ENCODE measurements around the gene S1PR3.
"Not testable (repeated sequence)": the region's sequence is repeated elsewhere in the genome, so short reads cannot be mapped to it uniquely, and the experiment has no call there.

S1PR3 gene

DNA sequence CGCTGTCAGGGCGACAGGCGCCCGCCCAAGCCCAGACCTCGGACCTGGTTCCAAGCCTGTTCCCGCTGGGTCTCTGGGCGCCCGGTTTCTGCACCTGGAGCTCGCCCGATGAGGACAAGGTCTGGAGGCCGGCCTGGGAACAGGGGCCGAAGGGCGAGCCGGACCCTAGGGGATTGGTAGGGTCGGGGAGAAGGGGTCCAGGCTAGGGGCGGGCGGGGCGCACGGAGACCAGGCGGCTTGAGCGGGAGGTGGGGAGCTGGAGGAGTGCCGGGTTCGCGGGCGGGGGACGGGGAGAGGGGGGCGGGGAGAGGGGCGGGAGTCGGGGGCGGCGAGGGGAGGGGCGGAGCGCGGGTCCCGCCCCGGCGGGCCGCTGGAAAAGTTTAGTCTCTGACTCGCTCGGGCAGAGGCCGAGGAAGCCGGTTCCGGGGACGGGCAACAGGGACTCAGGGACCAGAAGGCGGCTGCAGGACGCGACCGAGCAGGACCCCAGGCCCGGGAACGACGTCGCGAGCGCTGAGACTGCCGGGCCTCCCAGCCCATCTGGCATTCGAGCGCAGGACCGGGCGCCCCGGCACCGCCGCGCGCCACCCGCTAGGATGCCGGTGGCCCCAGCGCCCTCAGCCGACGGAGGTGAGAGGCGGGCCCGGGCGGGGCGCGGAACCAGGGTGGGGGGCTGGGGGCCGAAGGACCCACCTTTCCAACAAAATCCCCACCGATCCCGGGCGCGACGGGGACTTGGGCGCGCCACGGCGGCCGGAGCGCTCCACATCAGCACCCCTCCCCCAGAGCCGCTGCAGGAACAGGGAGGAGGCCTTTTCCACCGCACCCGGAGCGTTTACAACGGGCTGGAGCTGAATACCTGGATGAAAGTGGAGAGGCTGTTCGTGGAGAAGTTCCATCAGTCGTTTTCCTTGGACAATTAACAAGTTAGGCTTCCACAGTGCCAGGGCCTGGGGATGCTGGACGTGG lies at the start of gene S1PR3:
Gene S1PR3 (plus strand): TSS at position 403 of the 969 bp plus-strand sequence. CDS start 9,733 bp downstream, outside the sequence.
- DNase-seq: no peak

DNA sequence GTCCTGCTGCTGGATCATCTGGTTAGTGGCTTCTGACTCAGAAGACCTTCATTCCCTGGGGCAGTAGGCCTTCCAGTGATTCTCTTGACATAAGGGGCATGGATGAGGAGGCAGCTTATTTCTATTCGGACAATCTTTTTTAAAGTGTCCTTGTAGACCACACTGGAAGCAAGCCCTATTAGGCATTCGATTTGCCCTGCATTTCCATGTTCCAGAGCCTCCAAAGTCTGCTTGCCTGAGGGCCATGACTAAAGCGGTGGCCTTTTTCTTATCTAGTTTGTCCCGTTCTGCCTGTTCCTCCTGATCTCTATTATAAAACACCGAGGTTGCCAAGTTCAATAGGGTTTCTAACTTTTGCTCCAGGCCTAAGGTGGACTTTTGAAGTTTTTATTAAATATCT lies 49.7 kb upstream of the S1PR3 start:
- DNase-seq: not testable (repeated sequence)

DNA sequence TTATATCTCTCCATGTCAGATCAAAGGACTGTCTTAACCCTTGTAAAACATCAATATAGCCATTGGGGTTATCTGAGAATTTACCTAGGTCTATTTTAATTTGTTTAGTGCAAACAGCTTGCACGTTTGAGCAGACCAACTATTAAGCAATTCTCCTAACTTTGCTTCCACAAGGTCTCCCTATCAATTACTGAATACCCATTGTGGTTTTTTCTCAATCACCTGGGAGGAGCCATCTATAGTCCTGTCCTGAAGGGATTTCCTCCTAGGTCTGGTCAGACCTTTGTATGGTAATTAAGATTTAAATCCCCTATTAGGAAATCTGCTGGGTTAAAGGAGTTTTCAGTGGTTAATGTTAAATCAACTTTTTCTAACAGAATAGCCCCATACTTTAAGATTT lies 48.9 kb upstream of the S1PR3 start:
- DNase-seq: no peak

DNA sequence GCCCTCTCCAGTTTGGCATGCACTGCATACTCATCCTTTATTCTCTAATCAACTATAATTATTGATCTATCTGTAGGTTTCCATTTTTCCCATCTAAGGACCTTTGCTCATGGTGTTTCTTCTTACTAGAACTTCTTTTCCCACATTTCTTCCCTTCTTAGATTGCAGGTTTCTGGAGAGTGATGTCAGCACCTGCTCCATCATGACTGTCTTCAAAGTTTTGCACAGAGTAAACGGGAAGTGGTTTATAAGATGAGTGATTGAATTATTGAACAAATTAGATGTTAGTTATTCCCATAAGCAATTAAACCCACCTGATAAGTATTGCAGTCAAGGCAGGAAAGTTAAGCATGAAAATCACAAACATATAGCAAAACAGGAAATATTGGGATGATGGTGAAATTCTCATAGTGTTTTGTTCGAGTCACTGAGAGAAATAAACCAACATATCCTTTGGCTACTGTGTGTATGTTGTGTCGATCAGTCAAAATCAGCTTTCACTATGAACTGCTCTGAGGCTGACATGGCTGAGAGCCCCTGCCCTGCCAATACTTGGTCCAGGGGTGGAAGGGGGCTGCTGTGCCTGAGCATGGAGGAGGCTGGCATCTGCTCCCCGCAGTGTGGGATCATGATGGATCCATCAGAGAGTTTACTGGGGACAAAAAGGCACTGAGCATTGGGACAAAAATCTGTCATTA lies 45.5 kb upstream of the S1PR3 start:
- DNase-seq: no peak

DNA sequence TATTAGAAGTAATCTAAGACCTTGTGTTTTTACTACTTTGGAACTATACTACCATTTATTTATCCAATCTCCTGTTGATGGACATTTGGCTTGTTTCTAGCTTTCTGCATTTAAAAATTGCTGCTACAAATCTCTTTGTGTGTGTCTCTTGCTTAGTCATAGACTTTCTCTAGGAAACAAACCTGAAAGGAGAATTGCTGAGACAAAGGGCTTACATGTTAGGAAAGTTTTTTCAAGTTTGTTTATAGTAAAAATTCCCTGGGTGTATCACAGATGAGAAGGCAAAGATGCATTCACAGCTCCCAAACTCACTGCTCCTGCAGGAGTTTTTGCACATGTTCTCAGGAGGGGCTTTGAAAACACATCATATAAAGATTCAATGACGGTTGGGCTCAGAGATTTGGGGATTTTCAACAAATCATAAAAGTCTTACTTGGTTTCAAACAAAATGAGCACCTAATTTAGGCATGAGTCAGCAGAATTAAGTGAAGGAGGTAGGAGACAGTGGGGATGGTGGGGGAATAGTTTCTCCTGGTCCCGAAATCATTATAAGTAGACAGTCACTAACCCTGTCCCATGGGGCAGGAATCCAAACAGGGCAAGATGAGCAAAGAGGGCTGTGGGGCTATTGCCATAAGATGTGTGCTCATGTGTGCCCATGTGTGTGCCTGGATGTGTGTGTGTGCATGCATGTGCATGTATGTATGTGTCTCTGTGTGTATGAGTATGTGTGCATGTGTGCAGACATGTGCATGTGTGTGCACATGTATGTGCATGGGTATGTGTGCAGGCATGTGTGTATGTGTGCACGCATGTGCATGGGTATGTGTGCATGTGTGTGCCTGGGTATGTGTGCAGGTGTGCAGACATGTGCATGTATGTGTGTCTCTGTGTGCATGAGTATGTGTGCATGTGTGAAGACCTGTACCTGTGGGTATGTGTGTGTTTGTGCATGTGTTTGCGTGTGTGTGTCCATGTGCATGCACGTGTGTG lies 43.4 kb upstream of the S1PR3 start:
- DNase-seq: no peak

DNA sequence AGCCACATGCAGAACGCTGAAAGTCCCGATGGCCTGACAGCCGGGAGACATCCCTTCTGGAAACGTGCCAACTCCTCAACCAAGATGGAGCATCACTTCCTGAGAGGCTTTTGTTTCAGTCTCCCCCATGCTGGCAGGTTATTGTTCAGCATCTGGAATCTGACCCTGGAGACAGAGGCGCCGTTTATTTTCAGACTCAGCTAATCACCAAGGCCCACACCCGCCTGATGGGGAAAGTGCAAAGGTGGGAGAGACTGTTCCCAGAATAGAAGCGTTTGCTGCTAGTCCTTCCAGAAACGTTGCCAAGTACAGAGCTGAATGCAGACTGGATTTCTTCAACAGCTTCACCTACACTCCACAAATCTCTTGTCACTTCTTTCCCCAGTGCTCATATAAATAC lies 41.8 kb upstream of the S1PR3 start:
- no peak for DNase-seq

DNA sequence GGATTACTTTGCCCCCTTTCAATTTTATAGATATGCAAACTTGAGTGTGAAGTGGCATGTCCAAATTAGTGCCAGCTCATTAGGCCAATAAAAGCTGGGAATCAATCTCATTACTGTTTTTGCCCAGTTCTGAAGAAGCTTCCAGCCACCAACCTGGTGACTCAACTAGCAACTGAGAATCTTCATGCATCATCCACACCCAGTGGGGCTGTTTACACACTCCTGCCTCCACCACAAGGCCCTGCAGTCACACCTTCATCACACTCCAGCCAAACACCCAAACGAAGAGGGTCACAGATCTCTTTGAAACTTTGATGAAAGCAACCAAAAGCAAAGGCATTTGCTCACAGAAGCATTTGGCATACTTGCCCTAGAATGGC lies 41.3 kb upstream of the S1PR3 start:
- no peak for DNase-seq

DNA sequence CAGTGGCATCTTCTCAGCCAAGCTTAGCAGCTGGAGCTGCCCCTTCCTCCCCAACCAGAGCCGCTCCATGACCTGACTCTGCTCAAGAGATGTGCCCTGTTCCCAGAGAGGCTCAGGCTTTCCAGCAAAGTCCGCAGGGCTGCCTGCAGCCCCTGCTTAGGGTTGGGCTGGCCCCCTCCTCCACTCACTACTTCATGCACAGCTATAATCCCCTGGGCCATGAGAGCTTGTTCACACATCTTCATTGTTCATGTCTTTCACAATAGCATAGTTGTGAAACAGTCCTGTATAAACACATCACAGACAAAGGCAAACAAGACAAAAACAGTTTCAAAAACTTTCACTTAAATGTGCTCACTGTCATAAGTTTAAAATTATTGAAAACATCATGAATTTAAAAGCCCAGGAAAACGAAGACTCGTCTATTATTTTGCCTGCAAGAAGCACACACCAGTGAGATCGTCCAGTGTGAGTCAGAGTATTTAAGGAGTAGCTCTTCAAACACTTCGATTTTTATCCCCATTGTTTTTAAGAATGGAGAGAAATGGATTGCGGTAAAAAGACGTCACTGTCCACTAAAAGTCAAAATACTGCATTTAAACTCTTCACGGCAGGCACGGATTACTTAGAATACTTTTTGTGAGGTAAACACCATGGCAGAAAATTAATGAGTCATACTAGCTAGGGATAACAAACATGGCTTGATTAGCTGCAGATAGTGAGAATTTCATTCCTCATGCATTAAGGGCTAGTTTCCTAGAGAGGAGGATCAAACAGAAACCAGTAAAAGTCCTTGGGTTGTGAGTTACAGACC lies 40.7 kb upstream of the S1PR3 start:
- DNase-seq: no peak

DNA sequence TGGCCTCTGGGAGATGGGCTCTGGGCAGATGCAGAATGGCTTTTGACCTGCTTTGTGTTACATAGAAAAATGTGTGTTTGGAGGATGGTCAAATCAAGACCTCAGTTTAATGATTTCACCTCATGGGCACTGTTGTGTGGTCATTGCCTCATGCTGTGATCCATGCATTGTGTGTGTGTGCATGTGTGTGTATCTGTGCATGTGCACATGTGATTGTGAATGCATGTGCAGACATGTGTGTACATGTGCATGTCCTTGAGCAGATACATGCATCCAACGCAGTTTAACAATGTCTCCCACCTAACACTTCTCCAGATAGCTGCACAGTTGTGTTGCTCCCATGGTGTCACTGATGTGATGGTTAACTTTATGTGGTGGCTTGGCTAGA lies 40.1 kb upstream of the S1PR3 start:
- no peak for DNase-seq

DNA sequence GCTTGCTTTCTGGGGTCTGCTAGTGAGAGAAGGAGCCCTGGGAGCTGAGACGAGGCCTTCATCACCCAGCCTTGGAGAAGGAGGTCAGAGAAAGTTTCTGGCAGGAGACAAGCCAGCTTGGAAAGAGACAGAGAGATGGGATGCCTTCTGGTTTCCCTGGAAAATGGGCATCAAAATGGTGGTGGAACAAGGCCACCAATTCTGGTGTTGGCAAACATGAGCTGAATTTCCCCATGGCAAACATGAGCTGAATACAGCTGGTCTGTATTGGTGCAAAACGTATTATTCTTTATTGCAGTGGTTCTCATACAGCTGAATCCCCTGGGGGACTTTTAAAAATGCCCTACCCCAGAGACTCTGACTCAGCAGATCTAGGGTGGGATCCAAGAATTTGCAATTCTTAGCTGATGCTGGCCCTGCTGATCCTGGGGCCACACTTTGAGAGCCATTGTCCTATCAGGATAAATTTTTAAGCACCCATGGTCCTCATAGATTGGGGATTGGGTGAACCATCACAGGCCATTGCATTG lies 39.1 kb upstream of the S1PR3 start:
- no peak for DNase-seq

DNA sequence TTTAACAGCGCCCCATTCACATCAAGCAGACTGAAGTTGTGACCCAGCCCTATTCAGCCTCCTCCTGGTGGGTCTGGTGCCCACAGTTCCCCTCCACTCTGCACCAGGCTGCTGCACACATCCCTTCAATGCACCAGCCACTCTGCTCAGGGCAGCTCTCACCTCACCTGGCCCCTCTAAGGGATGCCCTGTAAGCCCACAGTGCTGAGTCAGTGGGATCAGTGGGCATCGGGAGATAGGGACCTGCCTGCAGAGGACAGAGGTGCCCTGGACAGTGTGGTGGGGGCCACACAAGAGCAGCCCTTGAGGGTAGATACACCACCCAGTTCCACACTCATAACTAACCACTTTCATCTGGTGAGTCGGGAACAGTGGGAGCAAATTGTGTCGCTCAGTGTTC lies 38.3 kb upstream of the S1PR3 start:
- no peak for DNase-seq

DNA sequence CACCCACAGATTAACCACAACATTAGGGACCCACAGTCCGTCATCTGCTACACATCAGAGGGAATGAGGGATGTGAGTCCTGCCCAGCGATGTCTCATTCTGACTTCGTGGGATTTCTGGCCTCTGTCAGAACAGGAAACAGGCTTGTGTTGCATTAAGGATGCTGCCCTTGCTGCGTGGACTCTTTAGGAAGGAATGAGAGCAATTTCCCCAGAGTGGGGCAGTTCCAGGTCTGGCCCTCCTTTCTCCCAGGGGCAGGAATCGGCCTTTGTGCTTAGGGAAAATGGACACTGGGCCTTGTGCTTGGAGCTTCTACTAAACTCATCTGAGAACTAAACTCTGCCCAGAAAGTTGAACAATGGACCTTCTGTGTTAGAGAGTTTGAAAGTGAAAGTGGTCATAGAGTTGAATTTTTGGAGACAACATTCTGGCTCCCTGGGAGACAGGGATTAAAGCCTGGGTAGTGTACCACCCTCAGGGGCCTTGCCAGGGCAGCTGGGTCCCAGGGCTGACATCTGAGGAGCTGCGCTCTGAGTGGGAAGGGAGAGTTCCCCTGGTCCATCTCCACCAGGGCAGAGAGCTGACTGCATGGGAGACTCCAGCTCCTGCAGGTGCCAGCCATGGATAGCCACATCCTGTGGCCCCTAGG lies 37.8 kb upstream of the S1PR3 start:
- DNase-seq: no peak

DNA sequence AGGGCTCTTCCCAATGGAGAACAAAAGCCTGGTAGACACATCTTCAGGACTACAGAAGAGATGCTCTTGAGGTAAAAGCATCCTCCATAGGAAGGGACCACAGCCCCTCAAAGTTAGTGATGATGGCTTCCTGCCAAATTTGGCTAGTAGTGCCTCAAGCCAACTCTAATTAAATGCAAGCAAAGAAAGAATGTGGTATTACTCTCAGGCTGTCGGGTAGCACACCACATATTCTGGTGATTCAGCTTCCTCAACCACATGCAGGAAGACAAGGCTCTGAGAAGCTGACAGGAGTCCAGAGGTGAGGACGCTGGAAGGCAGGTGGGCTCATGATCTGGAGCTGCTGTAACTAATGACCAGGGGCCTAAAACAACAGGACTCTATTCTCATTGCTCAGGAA lies 37.2 kb upstream of the S1PR3 start:
- DNase-seq: no peak

DNA sequence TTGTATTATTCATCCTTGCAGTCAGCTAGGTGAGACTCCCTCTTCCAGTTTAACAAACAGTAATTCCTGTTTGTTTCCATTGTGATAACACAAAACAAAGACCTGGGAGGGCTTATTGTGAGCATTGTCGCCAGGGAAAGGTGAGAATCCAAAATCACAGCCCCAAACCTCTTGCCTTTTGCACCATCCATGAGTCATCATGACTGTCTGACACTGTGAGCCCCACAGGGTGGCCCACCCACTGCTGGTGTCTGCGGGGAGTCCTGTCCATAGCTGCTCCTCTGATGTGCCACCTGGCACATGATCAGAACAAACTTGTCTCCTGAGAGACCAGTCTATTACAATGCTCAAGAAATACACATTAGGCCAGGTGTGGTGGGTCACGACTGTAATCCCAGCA lies 33.7 kb upstream of the S1PR3 start:
- DNase-seq: no peak

DNA sequence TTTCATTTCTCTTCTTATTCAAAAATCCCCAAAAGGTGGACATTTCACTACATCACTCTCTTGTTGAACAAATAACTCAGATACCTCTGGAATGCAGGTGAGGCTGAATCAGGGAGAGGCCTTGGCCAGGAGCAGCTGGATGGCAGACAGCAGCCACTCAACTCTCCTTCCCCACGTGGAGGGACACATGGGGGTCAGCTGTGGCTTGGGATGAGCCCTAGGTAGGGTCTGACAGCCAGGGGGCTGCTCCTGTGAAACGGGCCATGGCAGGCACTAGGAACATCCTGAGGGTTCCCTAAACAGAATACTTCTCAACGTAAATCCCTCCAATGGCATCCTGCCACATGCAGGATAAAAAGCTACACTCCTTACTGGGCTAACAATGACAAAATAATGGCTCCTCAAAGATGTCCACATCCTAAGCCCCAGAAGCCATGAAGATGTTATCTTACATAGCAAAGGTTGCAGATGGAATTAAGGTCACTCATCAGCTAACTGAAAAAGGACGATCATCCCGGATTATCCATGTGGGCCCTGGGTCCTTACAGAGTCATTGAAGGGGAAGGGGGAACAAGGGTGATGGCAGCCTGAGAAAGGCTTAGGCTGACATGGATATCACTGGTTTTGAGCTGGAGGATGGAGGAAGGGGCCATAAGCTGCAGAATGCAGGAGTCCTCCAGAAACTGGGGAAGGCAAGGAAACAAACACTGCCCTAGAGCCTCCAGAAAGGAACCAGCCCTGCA lies 31.4 kb upstream of the S1PR3 start:
- DNase-seq: no peak

DNA sequence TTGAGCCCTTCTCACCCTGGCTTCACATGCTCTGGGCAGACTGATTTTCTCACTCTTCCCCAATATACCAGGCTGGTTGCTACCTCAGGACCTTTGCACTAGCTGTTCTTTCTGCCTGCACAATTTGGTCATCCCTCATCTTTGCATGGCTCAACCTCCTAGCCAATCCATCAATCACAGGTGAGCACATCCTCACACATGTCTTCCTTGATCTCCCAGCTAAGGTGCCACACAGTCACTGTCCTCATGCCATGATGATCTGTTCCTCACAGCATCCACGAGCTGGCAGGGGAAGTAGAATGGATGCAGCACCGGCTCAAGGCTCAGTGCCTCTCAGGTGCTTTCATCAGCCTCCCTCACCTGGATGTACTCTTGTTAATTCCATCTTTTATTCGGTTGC lies 30.6 kb upstream of the S1PR3 start:
- DNase-seq: no peak

DNA sequence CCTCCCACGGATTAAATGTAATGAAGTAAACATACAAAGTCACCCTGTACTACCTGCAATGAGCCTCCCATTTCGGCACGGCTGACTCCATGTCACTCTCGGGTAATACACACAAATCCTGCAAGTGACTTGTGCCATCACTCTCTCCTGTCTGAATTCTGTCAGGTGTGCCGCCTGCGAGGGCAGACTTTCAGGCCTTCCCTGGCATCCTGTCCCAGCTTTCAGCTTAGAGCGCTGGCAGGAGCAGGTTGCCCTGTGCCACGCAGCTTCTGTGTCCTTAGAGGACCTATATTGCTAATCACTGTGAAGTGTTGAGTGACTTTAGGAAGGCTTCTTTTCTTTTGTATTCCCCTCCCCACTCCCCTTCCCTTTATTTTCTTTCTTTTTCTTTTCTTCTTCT lies 25.8 kb upstream of the S1PR3 start:
- DNase-seq: no peak

DNA sequence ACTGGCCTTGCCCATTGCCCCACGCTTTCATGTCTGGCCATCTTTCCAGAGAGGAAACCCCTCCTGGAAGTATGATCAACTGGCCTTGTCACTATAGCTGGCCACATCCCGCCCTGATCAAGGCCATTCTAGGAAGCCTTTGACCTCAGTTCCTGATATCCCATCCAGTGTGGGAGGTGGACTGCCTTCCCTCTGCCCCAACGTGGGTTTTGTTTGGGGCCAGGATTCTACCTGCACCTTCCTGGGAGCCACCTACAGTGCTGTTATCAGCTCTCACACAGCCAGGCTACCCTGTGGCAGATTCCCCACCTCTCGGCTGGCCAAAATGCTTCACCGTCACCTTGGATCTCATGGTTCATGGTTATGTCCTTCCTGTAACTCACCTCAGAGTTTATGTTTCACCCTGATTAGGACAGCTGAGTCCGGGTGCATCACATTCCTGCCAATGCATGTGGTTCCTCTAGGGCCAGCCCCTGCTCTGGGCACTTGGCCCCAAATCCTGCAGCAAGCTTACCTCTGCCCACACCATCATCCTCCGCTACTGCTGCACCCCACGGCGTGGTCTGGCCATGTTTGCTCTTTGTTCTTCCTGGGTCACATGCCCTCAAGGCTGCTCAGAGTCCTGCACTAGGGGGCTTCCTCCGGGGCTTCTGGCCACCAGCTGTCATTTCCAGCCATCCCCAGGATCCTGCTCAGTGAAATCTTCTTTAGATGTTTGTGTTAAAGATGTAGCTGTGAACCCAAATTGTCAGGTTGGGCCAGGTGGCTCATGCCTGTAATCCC lies 24.2 kb upstream of the S1PR3 start:
- no peak for DNase-seq

DNA sequence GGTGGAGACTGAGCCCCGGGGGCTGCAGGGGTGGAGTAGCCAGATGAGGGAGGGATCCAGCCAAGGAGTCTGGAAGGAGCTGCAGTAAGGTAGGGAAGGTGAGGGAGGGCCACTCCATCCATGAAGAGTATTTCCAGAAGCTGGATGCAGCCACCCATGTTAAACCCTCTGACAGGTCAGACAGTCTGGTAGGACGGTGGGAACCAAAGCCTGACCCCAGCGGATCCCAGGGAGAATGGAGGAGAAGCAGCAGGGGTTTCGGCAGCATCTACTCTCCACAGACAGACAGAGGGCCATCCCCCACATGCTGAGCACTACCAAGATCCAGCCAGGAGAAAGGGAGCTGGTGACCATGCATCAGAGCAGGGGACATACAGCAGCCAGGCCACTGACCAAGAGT lies 22.5 kb upstream of the S1PR3 start:
- no peak for DNase-seq
